H4 (cell line): ENCODE data around the gene FAM24B. TPM values are rescaled to one million over a fixed set of nuclear protein-coding genes. Genes with fewer than 3 reads are reported as not detected.
"Not testable (repeated sequence)": the region's sequence is repeated elsewhere in the genome, so short reads cannot be mapped to it uniquely, and the experiment has no call there.

Source experiments
- DNase-seq: peaks from one replicate; pipeline ENCODE4 v3.0.0-alpha.2; 2015; ENCODE audit warnings: low spot score
- total RNA-seq: library from RNA; depleted of rRNA; stranded (reverse); fragments of >200 nt; shearing (Covaris generic); gene quantifications from 2 replicates; pipeline ENCODE4 v1.2.3, GENCODE V29; 2014; rRNA removed

FAM24B gene, protein sequence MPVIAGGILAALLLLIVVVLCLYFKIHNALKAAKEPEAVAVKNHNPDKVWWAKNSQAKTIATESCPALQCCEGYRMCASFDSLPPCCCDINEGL
- 4.1 and 5.1 TPM in 2 replicates for total RNA-seq

DNA sequence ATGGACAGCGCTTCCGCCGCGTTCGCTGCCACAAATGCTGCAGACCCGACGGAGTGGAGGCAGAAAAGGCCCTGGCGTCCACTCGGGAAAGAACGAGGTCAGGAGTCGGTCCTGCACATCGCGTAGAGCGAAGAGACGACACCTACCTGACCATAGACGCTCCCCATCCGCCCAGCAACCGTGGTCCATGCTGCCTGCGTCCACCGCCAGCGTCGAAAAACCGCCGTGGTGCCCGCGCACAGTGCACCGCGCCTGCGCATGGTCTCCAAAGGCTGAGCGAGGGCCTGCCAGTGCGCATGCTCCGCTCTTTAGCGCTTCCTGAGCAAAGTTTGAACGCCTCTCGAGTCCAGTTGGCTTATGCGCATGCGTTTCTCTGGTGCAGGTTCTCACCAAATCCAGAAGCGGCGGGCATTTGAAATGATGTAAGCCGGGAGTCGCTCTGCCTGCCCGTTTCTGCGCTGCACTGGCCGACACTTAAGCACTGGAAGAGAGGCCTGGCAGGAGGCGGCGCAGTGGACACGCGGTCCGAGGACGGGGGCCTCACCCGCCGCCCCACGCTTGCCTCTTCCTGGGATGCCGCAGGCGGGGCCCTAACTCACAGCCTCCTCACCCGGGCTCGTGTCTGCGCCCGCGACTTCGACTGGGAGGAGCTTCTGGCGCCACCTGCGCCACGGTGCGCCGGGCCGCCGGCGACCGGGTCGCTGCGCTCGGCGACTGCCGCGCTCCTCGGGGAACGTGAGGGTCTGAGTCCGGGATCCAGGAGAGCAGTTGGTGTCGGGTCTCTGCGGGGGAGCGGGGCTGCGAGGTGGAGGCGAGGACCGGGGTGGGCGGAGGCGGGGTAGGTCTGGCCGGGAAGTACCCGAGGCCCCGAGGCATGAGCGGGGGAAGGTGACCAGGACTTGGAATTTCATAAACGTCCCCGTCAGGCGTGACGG, at the start of gene FAM24B:
Gene FAM24B, minus strand, starts transcription at position 243 of the 935 bp plus-strand sequence. CDS start 29,066 bp downstream, outside the sequence.
- DNase-seq: peak; percentile 98

DNA sequence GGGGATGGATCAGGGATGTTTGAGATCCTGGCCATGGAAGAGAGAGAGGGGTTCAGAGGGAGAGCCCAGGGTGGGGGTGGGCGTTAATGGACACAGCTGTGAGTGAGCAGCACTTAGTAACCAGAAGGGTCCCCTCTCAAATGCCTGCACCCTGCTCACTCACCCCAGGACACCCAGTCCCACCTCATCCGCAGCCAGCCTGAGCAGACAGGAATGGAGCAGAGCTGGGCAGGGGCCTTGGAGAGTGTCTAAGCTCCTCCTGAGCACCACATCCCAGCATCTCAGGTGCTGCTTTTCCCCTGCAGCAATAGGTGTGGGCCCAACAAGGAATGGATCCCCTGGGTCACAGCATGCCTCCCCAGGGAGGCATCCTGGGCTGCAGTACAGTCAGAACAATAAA, 36.3 kb upstream of the FAM24B start:
- DNase-seq: no peak

DNA sequence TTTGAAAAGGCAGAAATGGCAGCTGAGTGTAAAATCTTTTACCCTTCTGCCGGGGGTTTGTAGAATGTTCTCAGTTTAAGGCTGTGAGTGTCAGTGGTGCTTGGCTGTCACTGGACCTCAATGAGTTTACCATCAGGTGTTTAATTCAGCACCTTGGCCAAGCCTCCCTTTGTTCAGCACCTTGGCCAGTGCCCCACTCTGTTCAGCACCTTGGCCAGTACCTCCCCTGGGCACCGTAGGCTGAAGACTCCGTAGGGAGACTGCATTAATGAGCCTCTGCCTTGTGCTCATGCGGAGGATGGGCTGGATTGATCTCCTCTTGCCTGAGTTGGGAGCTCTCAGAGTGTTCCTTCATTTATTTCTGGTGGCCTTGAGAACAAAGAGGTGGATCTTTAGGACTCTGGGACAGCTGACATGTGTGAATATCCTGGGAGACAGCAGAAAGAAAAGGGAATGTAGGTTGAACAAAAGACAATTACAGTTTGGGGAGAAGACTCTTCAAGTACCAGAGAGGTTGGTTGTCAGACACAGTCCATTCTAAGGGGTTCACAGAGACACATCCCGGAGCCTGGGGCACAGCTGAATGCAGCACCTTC, 32.6 kb upstream of the FAM24B start:
- peak; percentile 19 for DNase-seq

DNA sequence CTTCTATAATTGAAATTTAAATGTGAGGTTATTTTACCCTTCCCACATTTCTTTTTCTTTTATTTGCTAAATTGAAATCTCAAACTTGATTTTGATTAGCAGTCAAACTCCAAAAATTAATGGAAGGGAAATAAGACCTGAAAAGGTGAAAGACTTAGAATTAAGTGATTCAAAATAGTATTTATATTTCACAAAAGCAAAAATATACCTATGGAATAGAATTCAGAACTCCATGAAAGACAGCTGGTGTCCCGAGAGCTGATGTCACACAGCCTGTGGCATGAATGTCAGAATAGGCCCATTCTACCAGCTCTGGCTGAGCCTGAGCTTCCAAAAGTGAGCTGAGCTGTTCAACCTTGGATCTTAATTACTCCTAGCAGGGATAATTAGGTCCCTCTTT, 30.9 kb upstream of the FAM24B start, which contains the start of gene FAM24A:
Gene FAM24A, plus strand, starts transcription at position 301 of the 400 bp plus-strand sequence. CDS start 1,025 bp downstream, outside the sequence.
- no peak for DNase-seq

DNA sequence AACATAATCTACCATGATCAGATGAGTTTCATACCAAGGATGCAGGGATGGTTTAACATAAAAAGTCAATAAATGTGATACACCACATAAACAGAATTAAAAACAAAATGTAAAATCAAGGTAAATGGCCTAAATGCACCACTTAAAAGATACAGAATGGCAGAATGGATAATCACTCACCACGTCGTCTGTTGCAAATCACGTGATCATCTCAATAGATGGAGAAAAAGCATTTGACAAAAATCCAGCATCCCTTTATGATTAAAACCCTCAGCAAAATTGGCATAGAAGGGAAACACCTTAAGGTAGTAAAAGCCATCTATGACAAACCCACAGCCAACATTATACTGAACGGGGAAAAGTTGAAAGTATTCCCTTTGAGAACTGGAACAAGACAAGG, 24.5 kb upstream of the FAM24B start:
- DNase-seq: not testable (repeated sequence)

DNA sequence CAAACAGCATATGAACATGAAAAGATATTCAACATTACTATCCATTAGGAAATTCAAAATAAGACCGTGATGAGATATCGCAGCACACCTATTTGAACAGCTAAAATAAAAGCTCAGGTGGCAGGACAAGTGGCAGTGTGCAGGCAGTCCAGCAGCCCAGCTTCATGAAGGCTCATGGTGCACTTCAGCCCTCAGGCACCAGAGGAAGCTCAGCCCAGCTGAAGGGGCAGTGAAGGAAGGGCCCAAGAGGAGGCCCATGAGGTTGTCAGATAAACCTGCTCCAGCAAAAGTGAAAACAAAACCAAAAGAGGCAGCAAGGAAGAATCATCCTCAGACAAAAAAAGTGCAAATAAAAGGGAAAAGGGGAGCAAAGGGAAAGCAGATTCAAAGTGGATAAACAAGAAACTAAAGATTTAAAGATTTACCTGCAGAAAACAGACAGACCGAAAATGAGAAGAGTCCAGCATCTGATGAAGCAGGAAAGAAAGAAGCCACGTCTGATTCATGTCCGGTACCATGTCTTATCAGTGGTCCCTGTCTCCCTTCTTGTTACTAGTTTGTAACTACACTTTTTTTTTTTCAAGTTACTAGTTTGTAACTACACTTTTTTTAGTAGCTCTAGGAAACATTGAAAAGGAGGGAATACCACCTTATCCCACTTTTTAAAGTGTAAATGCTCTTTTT, 15.0 kb upstream of the FAM24B start:
- no peak for DNase-seq

DNA sequence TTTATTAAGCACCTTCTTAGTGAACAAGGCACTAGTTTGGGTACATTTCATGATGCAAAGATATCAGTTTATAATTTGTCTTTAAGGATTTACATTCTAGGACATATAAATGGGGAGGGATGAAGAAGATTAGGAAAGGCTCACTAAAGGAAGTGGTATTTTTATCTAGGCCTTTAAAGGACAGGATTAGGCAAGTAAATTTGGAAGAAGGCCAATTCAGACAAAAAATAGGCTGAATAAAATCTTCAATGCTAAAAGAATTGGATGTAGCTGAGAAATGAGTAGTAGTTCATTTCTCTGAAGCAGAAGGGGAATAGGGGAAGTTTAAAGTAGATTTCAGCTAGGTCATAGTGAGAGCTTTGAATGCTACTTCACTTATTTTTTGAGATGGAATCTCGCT, 4.8 kb upstream of the FAM24B start:
- no peak for DNase-seq

DNA sequence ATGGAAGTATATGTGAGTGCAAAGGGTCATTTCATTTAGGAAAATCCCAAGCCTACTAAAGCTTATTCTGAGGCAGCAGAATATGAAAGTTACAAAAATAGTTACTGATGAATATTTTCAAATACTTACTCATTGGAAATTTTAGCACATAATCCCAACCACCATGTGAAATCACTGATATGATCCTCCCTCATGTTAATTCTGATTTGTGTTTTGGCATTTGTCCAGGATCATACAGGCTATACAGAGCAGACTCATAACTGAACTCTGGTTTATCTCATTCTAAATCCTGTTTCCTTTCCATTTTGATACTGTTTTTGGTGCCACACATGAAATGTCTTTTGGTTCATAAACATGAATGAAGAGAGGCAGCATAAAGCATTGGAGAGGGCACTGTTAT, 3.4 kb upstream of the FAM24B start:
- no peak for DNase-seq

DNA sequence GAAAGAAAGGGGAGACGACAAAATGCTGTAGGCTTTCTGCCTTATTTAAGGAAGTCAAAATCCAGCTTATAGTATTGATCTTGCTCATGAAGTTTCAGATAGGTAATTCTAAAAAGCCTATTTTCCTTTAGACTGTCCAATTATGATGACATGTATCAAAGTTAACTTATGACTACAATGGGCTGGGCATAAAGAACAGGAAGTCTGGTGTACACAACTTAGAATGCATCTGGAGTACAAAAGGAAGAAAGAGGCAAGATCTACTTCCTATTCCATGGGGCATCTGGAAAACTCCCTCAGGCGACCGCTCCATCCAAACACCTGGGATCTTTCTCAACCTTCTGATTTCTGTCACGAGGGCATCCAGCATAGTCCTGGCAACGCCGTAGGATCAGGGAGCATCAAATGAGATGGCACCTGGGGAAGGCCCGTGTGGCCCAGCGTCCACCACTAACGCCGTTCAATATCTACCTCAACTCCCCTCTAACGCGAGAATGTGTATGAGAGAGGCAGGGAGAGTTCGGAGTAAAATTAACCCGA, 512 bp downstream of the FAM24B start:
- DNase-seq: peak; percentile 20

DNA sequence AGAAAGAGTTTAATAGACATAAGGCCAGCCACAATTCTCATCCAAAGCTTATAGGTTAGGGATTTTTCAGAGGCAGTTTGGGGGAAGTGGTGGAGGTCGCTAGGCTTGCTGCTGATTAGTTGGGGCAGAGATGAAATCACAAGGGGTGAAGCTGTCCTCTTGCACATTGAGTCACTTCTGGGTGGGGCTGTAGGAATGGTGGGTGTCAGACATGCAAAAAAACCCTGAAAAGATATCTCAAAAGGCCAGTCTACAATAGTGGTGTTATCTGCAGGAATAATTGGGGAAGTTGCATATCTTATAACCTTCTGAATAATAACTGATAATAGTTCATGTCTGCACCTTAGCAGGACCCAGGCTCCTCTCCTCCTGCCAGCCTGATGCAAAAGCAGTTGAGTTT, 2.1 kb downstream of the FAM24B start:
- no peak for DNase-seq

DNA sequence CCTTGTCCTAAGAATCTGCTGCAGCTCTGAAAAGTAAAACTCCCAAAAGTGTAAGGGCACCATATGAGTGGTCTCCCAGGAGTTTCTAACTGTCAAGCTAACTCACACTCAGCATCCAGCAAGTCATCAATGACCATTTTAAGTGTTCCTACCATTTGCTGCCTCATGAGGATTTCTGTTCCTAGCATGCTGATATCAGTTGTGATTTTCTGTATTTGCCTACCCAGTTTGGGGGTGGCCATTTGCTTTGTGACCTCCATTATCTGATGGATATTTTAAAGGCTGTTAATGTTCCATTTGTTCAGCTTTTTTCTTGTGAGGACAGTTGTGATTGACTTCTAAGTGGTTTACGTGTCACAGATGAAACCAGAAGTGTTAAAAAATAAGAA, 2.9 kb downstream of the FAM24B start:
- DNase-seq: no peak

DNA sequence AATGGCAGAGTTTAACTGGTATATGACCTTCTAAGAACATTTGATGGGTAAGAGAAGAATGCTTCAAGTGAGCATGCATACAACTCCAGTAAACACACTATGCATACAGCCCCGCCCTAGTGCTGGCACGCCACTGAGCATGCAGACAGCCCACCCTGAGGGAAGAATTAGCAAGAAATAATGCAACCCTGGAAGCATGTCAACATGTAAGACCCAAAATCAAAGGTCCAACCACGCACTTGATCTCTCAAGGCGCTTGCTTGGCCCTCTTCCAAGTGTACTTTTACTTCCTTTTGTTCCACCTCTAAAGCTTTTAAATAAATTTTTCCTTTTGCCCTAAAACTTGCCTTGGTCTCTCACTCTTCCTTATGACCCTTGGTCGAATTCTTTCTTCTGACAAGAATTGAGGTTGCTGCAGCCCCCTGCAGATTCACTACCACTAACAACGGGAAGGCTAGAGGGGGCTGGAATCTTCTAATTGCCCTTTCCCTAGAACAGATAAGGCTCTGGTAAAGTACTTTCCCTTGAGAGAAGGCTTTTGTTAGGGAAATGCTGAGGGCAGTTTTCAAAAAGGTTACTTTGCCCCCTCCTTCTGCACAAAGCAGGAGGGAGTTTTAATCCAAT, 3.4 kb downstream of the FAM24B start:
- no peak for DNase-seq

DNA sequence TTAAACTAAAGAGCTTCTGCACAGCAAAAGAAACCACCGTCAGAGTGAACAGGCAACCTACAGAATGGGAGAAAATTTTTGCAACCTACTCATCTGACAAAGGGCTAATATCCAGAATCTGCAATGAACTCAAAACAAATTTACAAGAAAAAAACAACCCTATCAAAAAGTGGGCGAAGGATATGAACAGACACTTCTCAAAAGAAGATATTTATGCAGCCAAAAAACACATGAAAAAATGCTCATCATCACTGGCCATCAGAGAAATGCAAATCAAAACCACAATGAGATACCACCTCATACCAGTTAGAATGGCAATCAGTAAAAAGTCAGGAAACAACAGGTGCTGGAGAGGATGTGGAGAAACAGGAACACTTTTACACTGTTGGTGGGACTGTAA, 7.4 kb downstream of the FAM24B start:
- not testable (repeated sequence) for DNase-seq

DNA sequence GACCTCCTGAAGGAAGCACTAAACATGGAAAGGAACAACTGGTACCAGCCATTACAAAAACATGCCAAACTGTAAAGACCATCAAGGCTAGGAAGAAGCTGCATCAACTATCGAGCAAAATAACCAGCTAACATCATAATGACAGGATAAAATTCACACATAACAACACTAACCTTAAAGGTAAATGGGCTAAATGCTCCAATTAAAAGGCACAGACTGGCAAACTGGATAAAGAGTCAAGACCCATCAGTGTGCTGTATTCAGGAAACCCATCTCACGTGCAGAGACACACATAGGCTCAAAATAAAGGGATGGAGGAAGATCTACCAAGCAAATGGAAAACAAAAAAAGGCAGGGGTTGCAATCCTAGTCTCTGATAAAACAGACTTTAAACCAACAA, 10.6 kb downstream of the FAM24B start:
- DNase-seq: not testable (repeated sequence)

DNA sequence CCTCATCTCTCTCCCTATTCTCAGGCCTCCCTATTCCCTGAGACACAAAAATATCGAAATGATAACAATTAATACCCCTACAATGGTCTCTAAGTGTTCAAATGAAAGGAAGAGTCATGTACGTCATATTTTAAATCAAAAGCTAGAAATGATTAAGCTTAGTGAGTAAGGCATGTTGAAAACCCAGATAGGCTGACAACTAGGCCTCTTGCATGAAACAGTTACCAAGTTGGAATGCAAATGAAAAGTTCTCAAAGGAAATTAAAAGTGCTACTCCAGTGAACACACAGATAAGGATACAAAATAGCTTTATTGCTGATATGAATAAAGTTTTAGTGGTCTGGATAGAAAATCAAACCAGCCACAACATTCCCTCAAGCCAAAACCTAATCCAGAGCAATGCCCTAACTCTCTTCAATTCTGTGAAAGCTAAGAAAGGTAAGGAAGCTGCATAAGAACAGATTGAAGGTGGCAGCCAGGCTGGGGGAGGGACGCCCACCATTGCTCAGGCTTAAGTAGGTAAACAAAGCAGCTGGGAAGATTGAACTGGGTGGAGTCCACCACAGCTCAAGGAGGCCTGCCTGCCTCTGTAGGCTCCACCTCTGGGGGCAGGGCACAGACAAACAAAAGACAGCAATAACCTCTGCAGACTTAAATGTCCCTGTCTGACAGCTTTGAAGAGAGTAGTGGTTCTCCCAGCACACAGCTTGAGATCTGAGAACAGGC, 12.5 kb downstream of the FAM24B start:
- not testable (repeated sequence) for DNase-seq

DNA sequence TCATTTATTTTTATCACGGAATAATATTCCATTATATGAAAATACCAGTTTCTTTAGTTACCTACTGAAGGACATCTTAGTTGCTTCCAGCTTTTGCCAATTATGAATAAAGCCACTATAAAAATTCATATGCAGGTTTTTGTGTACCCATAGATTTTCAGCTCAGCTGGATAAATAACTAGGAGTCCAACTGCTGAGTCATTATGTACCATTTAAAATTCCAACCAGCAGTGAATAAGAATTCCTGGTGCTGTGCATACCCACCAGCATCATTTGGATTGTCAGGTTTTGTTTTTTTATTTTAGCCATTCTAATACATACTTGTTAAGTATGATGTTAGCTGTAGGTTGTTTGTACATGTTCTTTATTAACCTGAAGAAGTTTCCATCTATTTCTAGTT, 14.5 kb downstream of the FAM24B start:
- no peak for DNase-seq

DNA sequence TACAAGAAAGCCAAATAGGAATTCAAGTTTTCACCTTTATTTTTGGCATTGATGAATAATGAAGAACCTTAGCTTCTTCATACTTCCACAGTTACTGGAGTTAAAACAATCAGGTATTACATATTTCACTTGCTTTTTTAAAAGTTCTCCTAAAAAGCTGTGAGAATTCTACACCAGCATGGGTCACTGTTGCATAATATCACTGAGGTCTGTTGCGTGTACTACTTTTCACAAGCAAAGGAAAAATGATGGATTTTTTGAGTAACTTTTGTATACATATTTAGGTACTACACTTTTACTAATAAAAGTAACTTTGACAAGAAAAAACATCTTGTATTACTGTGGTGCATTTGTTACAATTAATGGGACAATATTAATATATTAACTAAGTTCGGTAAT, 15.2 kb downstream of the FAM24B start:
- no peak for DNase-seq

DNA sequence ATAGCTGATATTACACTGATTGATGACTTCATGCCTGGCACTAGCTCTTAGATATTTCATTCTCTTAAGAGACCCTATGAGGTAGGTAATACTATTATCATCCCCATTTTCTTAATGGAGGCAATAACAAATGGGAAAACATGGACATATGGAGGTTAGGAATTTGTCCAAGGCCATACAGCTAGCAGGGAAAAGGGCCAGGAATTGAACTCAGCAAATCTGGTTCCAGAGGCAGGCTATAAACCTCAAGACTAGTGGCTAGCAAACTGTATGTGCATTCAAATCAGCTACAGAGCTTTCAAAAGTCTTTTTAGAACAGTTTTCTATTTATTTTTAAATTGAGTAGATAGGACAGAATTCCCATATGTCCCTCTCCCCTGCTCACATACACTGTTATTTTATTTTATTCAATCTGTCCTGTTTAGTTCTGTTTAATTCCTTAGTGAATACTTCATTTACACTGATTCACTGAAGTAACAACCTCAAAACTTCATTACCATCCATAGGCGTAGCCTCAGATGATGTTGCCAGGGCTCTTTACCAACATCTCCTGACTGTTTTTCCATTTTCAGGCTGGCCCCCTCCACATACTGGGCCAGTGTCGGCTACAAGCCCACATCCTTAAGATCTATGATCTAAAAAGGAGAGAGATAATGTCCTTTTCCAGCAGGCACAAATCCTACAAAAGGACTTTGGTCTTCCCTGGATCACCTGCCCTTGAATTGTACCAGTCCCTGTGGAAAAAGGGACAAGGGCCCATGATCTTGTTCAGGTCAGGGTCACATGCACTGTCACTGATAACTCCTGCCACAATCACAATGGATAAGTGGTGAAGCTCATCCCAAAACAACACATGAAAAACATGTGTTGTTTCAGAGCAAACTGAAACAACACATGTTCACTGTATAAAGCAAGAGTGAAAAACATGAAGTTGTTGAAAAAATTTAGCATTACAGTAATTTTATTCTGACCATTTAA, 15.9 kb downstream of the FAM24B start:
- DNase-seq: no peak

DNA sequence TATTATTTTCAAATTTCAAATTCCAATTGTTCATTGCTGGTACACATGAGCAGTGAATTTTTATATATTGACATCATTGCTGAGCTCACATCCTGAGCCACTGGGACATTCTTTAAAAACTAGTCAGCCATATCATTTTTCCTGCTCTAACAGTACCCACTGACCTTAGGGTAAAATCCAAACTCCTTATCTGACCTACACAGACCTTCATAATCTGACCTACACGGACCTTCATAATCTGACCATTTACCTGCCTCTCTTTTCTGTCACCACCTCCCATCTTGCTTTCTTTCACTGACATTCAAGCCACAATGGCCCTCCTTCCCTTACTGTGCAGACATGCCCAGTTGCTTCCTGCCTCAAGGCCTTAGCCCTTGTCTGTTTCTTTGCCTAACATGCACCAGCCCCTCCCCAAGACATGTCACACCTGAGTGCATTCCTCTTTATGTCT, 17.6 kb downstream of the FAM24B start:
- DNase-seq: peak; percentile 35
